Astrocyte of the spinal cord (primary cell): ENCODE data around the gene ZNF189.

Experiments used
- DNase-seq: peaks from one replicate; pipeline ENCODE4 v3.0.0; 2011; ENCODE audit warnings: low read depth, low spot score
- H3K4me3 ChIP-seq: 2 replicates; pipeline ENCODE4 v1.5.1; 2011; ENCODE audit warnings: low read depth, mild to moderate bottlenecking, low read length, moderate library complexity
- CTCF ChIP-seq: IDR thresholded peaks from 2 replicates; pipeline ENCODE4 v1.5.1; 2012; ENCODE audit warnings: low read depth, mild to moderate bottlenecking, low read length, inconsistent platforms
- in situ Hi-C: cut with HindIII; loops from 2 replicates; pipeline ENCODE4 v1.10.0; 2017; ENCODE audit warnings: low sequenced_read_pairs

Gene ZNF189

DNA sequence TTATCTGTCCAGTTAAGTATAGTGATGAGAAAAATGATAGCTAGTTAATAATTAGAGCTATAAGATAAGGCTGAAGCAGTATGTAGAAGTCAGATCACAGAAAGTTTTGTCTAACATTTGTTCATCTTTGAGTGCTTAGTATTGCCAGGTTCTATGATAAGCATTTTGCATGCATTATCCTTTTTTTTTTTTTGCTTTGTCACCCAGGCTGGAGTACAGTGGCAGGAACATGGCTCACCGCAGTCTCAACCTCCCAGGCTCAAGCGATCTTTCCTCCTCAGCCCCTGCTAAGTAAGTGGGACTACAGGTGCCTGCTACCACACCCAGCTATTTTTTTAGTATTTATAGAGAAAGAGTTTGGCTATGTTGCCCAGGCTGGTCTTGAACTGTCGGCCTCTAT is 31.3 kb upstream of the ZNF189 start:
- DNase-seq: no peak
- no peak overlapping the region for H3K4me3 ChIP-seq
- in situ Hi-C loops: no loop called here
- no peak for TF ChIP-seq CTCF

- TF ChIP-seq CTCF: no peak
- in situ Hi-C loops: no loop called here
- H3K4me3 ChIP-seq: no peak overlapping the region
- peak; percentile 36 for DNase-seq
Observed at GRCh38 chr9:101369286-101369685, 29.4 kb upstream of the ZNF189 start.

- DNase-seq: no peak
- TF ChIP-seq CTCF: no peak
- in situ Hi-C loops: no loop called here
- H3K4me3 ChIP-seq: no peak overlapping the region
Observed at GRCh38 chr9:101369884-101370531, 28.6 kb upstream of the ZNF189 start.

GRCh38 chr9:101371813-101372212 is 26.8 kb upstream of the ZNF189 start:
- TF ChIP-seq CTCF: no peak

GRCh38 chr9:101372327-101373118 is 26.1 kb upstream of the ZNF189 start:
- no peak overlapping the region for H3K4me3 ChIP-seq
- in situ Hi-C loops: no loop called here

More at GRCh38 chr9:101371813-101372212, 26.8 kb upstream of the ZNF189 start:
- in situ Hi-C loops: no loop called here
- DNase-seq: no peak
- no peak overlapping the region for H3K4me3 ChIP-seq

DNA sequence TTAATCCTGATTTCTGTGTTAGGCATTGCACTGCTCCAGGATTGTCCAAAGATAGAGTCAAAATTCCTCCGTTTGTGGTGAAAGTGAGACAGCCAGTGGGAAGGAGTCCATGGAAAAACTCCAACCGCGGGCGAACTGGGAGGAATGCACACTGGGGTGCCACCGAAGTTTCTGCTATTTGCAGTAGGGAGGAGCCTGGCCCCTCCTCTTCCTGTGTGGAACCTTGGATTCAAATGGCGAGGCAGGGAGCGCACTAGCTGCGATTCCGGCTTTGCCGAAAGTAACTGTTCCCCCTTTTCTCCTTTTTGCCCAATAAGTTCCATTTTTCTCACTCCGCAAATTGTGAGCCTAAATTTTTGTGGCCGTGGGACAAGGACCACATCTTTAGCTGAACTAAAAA is 23.1 kb upstream of the ZNF189 start:
- TF ChIP-seq CTCF: no peak
- in situ Hi-C loops: no loop called here
- no peak for DNase-seq
- H3K4me3 ChIP-seq: no peak overlapping the region

More at GRCh38 chr9:101372327-101373118, 26.1 kb upstream of the ZNF189 start:
- no peak for TF ChIP-seq CTCF
- no peak for DNase-seq
